ENCODE results near the gene ABL1.

DNA sequence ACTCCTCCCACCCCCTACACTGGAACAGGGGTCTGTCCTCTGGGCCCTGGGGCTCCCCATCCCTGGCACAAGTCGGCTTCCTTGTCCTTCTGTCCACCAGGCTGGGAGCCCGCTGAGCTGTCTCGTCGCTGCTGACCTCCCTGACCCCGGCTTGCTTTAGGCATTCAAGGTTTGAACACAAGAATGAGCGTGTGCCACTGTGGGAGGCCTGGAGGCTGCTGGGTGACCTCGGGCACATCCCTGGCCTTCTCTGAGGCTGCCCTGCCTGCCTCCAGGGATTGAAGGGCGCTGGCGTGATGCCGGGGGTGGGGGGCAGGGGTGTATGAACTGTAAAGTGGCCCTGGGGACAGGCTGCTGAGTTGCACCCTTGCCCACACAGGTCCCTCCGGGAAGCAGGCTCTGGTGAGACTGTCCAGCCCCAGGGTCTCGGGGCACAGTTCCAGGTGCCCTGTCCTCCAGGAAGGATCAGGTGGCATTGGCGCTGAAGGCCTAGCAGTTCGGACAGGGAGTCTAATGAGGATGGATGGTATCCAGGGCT, 85.8 kb downstream of the ABL1 start:
- TF ChIP-seq SIN3A (IDR thresholded peaks at IDR 0.05; ENCODE audit: borderline replicate concordance, insufficient read depth, low read length) = no peak
- TF ChIP-seq POLR2AphosphoS5 (IDR thresholded peaks at IDR 0.05; ENCODE audit: low read depth, low read length) = no peak
- TF ChIP-seq, protein P1, sequence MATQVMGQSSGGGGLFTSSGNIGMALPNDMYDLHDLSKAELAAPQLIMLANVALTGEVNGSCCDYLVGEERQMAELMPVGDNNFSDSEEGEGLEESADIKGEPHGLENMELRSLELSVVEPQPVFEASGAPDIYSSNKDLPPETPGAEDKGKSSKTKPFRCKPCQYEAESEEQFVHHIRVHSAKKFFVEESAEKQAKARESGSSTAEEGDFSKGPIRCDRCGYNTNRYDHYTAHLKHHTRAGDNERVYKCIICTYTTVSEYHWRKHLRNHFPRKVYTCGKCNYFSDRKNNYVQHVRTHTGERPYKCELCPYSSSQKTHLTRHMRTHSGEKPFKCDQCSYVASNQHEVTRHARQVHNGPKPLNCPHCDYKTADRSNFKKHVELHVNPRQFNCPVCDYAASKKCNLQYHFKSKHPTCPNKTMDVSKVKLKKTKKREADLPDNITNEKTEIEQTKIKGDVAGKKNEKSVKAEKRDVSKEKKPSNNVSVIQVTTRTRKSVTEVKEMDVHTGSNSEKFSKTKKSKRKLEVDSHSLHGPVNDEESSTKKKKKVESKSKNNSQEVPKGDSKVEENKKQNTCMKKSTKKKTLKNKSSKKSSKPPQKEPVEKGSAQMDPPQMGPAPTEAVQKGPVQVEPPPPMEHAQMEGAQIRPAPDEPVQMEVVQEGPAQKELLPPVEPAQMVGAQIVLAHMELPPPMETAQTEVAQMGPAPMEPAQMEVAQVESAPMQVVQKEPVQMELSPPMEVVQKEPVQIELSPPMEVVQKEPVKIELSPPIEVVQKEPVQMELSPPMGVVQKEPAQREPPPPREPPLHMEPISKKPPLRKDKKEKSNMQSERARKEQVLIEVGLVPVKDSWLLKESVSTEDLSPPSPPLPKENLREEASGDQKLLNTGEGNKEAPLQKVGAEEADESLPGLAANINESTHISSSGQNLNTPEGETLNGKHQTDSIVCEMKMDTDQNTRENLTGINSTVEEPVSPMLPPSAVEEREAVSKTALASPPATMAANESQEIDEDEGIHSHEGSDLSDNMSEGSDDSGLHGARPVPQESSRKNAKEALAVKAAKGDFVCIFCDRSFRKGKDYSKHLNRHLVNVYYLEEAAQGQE (IDR thresholded peaks at IDR 0.05; ENCODE audit: insufficient read depth in 1 of 2, low read depth in 2 of 2, low read length in 2 of 2) = no peak
- TF ChIP-seq TAF1 (IDR thresholded peaks at IDR 0.05; ENCODE audit: borderline replicate concordance, insufficient read depth, low read length) = no peak

Data from PFSK-1 (cell line).